K562 (cell line): ENCODE results near the gene HFE. TPM values are rescaled to one million over a fixed set of nuclear protein-coding genes. Genes with fewer than 3 reads are reported as not detected.
A peak's percentile ranks its signal among the peaks of the same experiment; 100 is the strongest.

ENCODE experiments used
- ATF1 ChIP-seq, 2 experiments: fragments of 450-650 bp in 1 of 2; IDR thresholded peaks; 2 replicates each; pipeline ENCODE4 v1.6.1; 2016; ENCODE audit warnings: missing compliant biosample characterization in 1 of 2, missing genetic modification characterization in 1 of 2
- CREB1 ChIP-seq, 2 experiments: sonication (generic) in 1 of 2; formaldehyde crosslinking in 1 of 2; IDR thresholded peaks; 2 replicates each; pipeline versions ENCODE4 v1.6.1 to v1.8.0; 2012 to 2022; ENCODE audit warnings: inconsistent platforms in 1 of 2, mild to moderate bottlenecking in 1 of 2, missing genetic modification reagents in 1 of 2, moderate library complexity in 1 of 2
- CXXC5 ChIP-seq: fragments of 250-450 bp; sonication (Bioruptor Pico); IDR thresholded peaks from 2 replicates; pipeline ENCODE4 v1.8.0; 2022; ENCODE audit warnings: inconsistent platforms, mild to moderate bottlenecking, moderate library complexity
- HNRNPLL ChIP-seq: fragments of 200-400 bp; formaldehyde crosslinking; IDR thresholded peaks from 2 replicates; pipeline ENCODE4 v1.6.1; 2017; ENCODE audit warnings: low read length, low read depth, mild to moderate bottlenecking; ENCODE audit not compliant: poor library complexity, severe bottlenecking
- KLF13 ChIP-seq: fragments of 450-650 bp; IDR thresholded peaks from 2 replicates; pipeline ENCODE4 v1.6.1; 2016; ENCODE audit warnings: missing genetic modification characterization, low read depth, mild to moderate bottlenecking, missing compliant biosample characterization, moderate library complexity, borderline replicate concordance
- MAZ ChIP-seq, 2 experiments: fragments of 450-650 bp in 1 of 2; sonication (generic) in 1 of 2; formaldehyde crosslinking; IDR thresholded peaks in 1 of 2; conservative IDR thresholded peaks in 1 of 2; 2 replicates each; pipeline versions ENCODE4 v1.4.0 to v1.5.0; 2020; ENCODE audit warnings: mild to moderate bottlenecking in 1 of 2, missing genetic modification reagents in 1 of 2
- NCOR1 ChIP-seq: fragments of 450-650 bp; IDR thresholded peaks from 2 replicates; pipeline ENCODE4 v1.6.1; 2016; ENCODE audit warnings: mild to moderate bottlenecking, moderate library complexity
- NR2C2 ChIP-seq, 2 experiments: fragments of 200-800 bp in 1 of 2; sonication (Bioruptor generic) in 1 of 2; sonication (generic) in 1 of 2; formaldehyde crosslinking in 1 of 2; IDR thresholded peaks; 2 replicates each; pipeline versions ENCODE4 v1.6.1 to v1.8.0; 2016 to 2022; ENCODE audit warnings: mild to moderate bottlenecking in 1 of 2, missing compliant biosample characterization in 1 of 2, missing genetic modification characterization in 1 of 2, missing genetic modification reagents in 1 of 2
- RFX5 ChIP-seq: IDR thresholded peaks from 2 replicates; pipeline ENCODE4 v1.6.1; 2011; ENCODE audit warnings: low read depth, mild to moderate bottlenecking, improper control_type of control experiment, low read length
- SMARCE1 ChIP-seq: fragments of 450-650 bp; IDR thresholded peaks from 2 replicates; pipeline ENCODE4 v1.7.1; 2016; ENCODE audit warnings: mild to moderate bottlenecking
- SNAPC5 ChIP-seq: fragments of 250-450 bp; sonication (Bioruptor Pico); IDR thresholded peaks from 2 replicates; pipeline ENCODE4 v1.8.0; 2021; ENCODE audit warnings: moderate library complexity, mild to moderate bottlenecking, inconsistent platforms
- TAF1 ChIP-seq: IDR thresholded peaks from 2 replicates; pipeline ENCODE4 v1.6.1; 2011; ENCODE audit warnings: mild to moderate bottlenecking, low read length, moderate library complexity; ENCODE audit not compliant: insufficient read depth, control insufficient read depth, severe bottlenecking; ENCODE audit errors: extremely low read depth
- ZNF175 ChIP-seq: fragments of 200-800 bp; sonication (Bioruptor generic); IDR thresholded peaks from 2 replicates; pipeline ENCODE4 v1.6.1; 2016; ENCODE audit warnings: low read depth, mild to moderate bottlenecking, missing genetic modification characterization, missing compliant biosample characterization
- ZNF232 ChIP-seq: sonication (generic); formaldehyde crosslinking; IDR thresholded peaks from 2 replicates; pipeline ENCODE4 v1.8.0; 2022; ENCODE audit warnings: mild to moderate bottlenecking, missing genetic modification reagents
- ZNF311 ChIP-seq: fragments of 250-450 bp; sonication (Bioruptor Pico); IDR thresholded peaks from 2 replicates; pipeline ENCODE4 v1.4.0; 2020; ENCODE audit warnings: mild to moderate bottlenecking, moderate library complexity
- ZNF589 ChIP-seq: fragments of 200-800 bp; sonication (Bioruptor generic); IDR thresholded peaks from 2 replicates; pipeline ENCODE4 v1.6.1; 2016; ENCODE audit warnings: low read depth, missing genetic modification characterization, missing compliant biosample characterization
- polyA plus RNA-seq, 8 experiments: library from polyadenylated mRNA; depleted of rRNA in 4 of 8; stranded (reverse) in 5 of 8; unstranded in 3 of 8; fragments of >200 nt; fragmentation: Nextera tagmentation in 2 of 8; fragmentation: Illumina TruSeq in 1 of 8; extraction: Ambion mirVana in 2 of 8; extraction: Trizol in 1 of 8; gene quantifications; 2 replicates each; pipeline versions ENCODE4 v1.2.1 to v1.2.3, GENCODE V29; 2011 to 2014; ENCODE audit warnings: inconsistent platforms in 1 of 8, missing spikeins in 1 of 8
- total RNA-seq, 7 experiments: library from RNA; depleted of rRNA in 6 of 7; stranded (reverse); fragments of >200 nt in 6 of 7; fragmentation: Illumina TruSeq in 2 of 7; extraction: Trizol in 2 of 7; gene quantifications; 2 replicates each; pipeline versions ENCODE4 v1.2.1 to v1.2.3, GENCODE V29; 2011 to 2021; ENCODE audit warnings: low replicate concordance in 1 of 7
- TF ChIP-seq, protein P1 (sequence below): sonication (generic); formaldehyde crosslinking; IDR thresholded peaks from 2 replicates; pipeline ENCODE4 v1.8.1; 2023; ENCODE audit warnings: mild to moderate bottlenecking, missing genetic modification reagents
- TF ChIP-seq, protein P2 (sequence below): sonication (generic); formaldehyde crosslinking; IDR thresholded peaks from 2 replicates; pipeline ENCODE4 v1.9.0; 2022; ENCODE audit warnings: mild to moderate bottlenecking, missing genetic modification reagents
- TF ChIP-seq, protein P3 (sequence below): fragments of 450-650 bp; IDR thresholded peaks from 2 replicates; pipeline ENCODE4 v1.6.1; 2017; ENCODE audit warnings: antibody characterized with exemption, mild to moderate bottlenecking

The HFE gene
- total and polyA plus RNA-seq, 9 of the 15 experiments (the other 6 are each of a cell fraction or from before 2014, with no cell fraction given), result 0.14 to 1.2 (median 0.76) TPM

- TF ChIP-seq, protein P1, sequence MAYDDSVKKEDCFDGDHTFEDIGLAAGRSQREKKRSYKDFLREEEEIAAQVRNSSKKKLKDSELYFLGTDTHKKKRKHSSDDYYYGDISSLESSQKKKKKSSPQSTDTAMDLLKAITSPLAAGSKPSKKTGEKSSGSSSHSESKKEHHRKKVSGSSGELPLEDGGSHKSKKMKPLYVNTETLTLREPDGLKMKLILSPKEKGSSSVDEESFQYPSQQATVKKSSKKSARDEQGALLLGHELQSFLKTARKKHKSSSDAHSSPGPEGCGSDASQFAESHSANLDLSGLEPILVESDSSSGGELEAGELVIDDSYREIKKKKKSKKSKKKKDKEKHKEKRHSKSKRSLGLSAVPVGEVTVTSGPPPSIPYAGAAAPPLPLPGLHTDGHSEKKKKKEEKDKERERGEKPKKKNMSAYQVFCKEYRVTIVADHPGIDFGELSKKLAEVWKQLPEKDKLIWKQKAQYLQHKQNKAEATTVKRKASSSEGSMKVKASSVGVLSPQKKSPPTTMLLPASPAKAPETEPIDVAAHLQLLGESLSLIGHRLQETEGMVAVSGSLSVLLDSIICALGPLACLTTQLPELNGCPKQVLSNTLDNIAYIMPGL, result 0 out of 2 replicates have a peak, but pooled peaks have one; percentile 50
- peak; percentile 71 for TF ChIP-seq ZNF589
- no peak for TF ChIP-seq SNAPC5 (CRISPR knock-in tag)
- TF ChIP-seq, protein P2, sequence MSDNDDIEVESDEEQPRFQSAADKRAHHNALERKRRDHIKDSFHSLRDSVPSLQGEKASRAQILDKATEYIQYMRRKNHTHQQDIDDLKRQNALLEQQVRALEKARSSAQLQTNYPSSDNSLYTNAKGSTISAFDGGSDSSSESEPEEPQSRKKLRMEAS (CRISPR knock-in tag), result peak; percentile 29; the same call in 1 of the 2 replicates
- TF ChIP-seq RFX5, result no peak
- TF ChIP-seq ZNF175 (CRISPR knock-in tag), result peak; percentile 41
- no peak for TF ChIP-seq ZNF232 (CRISPR knock-in tag)
- no peak for TF ChIP-seq ATF1 (CRISPR knock-in tag; IDR thresholded peaks at IDR 0.05)
- peak; percentile 23; the same call in 1 of the 2 replicates for TF ChIP-seq ATF1 (tag; IDR thresholded peaks at IDR 0.05)
- 0 out of 2 replicates have a peak, but pooled peaks have one; percentile 16 for TF ChIP-seq ZNF311 (CRISPR knock-in tag)
- peak; percentile 85 for TF ChIP-seq CXXC5 (CRISPR knock-in tag)
- no peak for TF ChIP-seq NR2C2 (CRISPR knock-in tag; IDR thresholded peaks at IDR 0.05)
- peak; percentile 65 for TF ChIP-seq NR2C2 (tag; IDR thresholded peaks at IDR 0.05)
- 0 out of 2 replicates have a peak, but pooled peaks have one; percentile 56 for TF ChIP-seq KLF13
- TF ChIP-seq SMARCE1, result peak; percentile 72; the same call in 1 of the 2 replicates
- TF ChIP-seq, protein P3, sequence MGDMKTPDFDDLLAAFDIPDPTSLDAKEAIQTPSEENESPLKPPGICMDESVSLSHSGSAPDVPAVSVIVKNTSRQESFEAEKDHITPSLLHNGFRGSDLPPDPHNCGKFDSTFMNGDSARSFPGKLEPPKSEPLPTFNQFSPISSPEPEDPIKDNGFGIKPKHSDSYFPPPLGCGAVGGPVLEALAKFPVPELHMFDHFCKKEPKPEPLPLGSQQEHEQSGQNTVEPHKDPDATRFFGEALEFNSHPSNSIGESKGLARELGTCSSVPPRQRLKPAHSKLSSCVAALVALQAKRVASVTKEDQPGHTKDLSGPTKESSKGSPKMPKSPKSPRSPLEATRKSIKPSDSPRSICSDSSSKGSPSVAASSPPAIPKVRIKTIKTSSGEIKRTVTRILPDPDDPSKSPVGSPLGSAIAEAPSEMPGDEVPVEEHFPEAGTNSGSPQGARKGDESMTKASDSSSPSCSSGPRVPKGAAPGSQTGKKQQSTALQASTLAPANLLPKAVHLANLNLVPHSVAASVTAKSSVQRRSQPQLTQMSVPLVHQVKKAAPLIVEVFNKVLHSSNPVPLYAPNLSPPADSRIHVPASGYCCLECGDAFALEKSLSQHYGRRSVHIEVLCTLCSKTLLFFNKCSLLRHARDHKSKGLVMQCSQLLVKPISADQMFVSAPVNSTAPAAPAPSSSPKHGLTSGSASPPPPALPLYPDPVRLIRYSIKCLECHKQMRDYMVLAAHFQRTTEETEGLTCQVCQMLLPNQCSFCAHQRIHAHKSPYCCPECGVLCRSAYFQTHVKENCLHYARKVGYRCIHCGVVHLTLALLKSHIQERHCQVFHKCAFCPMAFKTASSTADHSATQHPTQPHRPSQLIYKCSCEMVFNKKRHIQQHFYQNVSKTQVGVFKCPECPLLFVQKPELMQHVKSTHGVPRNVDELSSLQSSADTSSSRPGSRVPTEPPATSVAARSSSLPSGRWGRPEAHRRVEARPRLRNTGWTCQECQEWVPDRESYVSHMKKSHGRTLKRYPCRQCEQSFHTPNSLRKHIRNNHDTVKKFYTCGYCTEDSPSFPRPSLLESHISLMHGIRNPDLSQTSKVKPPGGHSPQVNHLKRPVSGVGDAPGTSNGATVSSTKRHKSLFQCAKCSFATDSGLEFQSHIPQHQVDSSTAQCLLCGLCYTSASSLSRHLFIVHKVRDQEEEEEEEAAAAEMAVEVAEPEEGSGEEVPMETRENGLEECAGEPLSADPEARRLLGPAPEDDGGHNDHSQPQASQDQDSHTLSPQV, result peak; percentile 52; the same call in 1 of the 2 replicates
- peak; percentile 16; the same call in 1 of the 2 replicates for TF ChIP-seq CREB1 (IDR thresholded peaks at IDR 0.05)
- no peak for TF ChIP-seq CREB1 (CRISPR knock-in tag; IDR thresholded peaks at IDR 0.05)
- TF ChIP-seq MAZ (CRISPR knock-in tag; conservative IDR thresholded peaks at IDR 0.05 in 1 of 2, IDR thresholded peaks at IDR 0.05 in 1 of 2), result peak; percentile 67 to 75
- TF ChIP-seq TAF1, result peak; percentile 21
- TF ChIP-seq HNRNPLL, result peak; percentile 83
- no peak for TF ChIP-seq NCOR1
Measured at GRCh38 chr6:26087284-26088115, at the start of gene HFE (continued).
